ENCODE results near the gene EIF4E2. TPM values are rescaled to one million over a fixed set of nuclear protein-coding genes. Genes with fewer than 3 reads are reported as not detected.

The EIF4E2 gene
- total and polyA plus RNA-seq, 2 donors (not counting 3 experiments of a cell fraction or from before 2014, with no cell fraction given) = 50.0 to 96.5 TPM

GRCh38 chr2:232501331-232501771 lies 49.1 kb upstream of the EIF4E2 start:
- TF ChIP-seq FOS (IDR thresholded peaks at IDR 0.05; ENCODE audit: borderline replicate concordance, insufficient read depth, low read length) (no peak), POLR2AphosphoS5 (IDR thresholded peaks at IDR 0.05; ENCODE audit: insufficient read depth, low read depth, low read length) (no peak), JUN (IDR thresholded peaks at IDR 0.05; ENCODE audit: borderline replicate concordance, insufficient read depth, insufficient read length, low read depth) (no peak), GATA2 (IDR thresholded peaks at IDR 0.05; ENCODE audit: insufficient read depth, insufficient read length, low read depth, low read length) (no peak), POLR2A (IDR thresholded peaks at IDR 0.05; ENCODE audit: low read depth, low read length) (no peak), MYC (IDR thresholded peaks at IDR 0.05; ENCODE audit: low read depth, low read length) (no peak)
- H3K79me2 ChIP-seq (ENCODE audit: control insufficient read depth, insufficient read depth, low read length) = no peaks in the 10 kb centered on the region
- FAIRE-seq (no peak), DNase-seq (ENCODE audit: low read depth, low spot score) (no peak)
- no peaks in the 10 kb centered on the region for H3K4me1 ChIP-seq (ENCODE audit: control insufficient read depth, extremely low read depth, insufficient read depth, low read length)
- dilution Hi-C loops (cut with MboI; ENCODE audit: extremely low pct_ligation_motif_present, low sequenced_read_pairs) (no loop called here), intact Hi-C loops (cut with micrococcal nuclease) (no loop called here)
- no peaks in the 10 kb centered on the region for H4K20me1 ChIP-seq (replicated peaks; ENCODE audit: control insufficient read depth, extremely low read depth, insufficient read depth, low read length)
- no peak overlapping the region for H3K4me2 ChIP-seq (ENCODE audit: insufficient read depth, low read length)
- H3K27me3 ChIP-seq (ENCODE audit: control insufficient read depth in 2 of 2, insufficient read depth in 2 of 2, low read length in 2 of 2) = peaks cover 32 to 33% of the 10 kb centered on the region in 2 experiments
- H2AFZ ChIP-seq (ENCODE audit: low read depth, low read length) = no peak overlapping the region
- H3K9ac ChIP-seq (replicated peaks; ENCODE audit: extremely low read depth, insufficient read depth, low read length) = no peak overlapping the region
- CTCF ChIA-PET = interaction anchor here (1.1 kb wide), 1 partner anchor 601 kb away, joined by 4 read pairs; no protein-coding TSS in a partner anchor
- no peaks in the 10 kb centered on the region for H3K36me3 ChIP-seq (ENCODE audit: control insufficient read depth in 2 of 2, extremely low read depth in 1 of 2, insufficient read depth in 2 of 2, low read length in 2 of 2)
- no peak overlapping the region for H3K4me3 ChIP-seq (replicated peaks in 1 of 3; ENCODE audit: insufficient read depth in 1 of 3, low read depth in 1 of 3, low read length in 3 of 3)
- H3K9me1 ChIP-seq (replicated peaks; ENCODE audit: control insufficient read depth, extremely low read depth, insufficient read depth, low read length) = no peaks in the 10 kb centered on the region
- POLR2A ChIA-PET = no interaction called here
- no peaks in the 10 kb centered on the region for H3K9me3 ChIP-seq (replicated peaks; ENCODE audit: control insufficient read depth, insufficient read depth, low read length)
- BruUV-seq (replicated peaks) = no TSS peak
- no peak overlapping the region for H3K27ac ChIP-seq (ENCODE audit: insufficient read depth, low read depth, low read length)

- no peak overlapping the region for H2AFZ ChIP-seq (ENCODE audit: low read depth, low read length)
- TF ChIP-seq, protein P1, sequence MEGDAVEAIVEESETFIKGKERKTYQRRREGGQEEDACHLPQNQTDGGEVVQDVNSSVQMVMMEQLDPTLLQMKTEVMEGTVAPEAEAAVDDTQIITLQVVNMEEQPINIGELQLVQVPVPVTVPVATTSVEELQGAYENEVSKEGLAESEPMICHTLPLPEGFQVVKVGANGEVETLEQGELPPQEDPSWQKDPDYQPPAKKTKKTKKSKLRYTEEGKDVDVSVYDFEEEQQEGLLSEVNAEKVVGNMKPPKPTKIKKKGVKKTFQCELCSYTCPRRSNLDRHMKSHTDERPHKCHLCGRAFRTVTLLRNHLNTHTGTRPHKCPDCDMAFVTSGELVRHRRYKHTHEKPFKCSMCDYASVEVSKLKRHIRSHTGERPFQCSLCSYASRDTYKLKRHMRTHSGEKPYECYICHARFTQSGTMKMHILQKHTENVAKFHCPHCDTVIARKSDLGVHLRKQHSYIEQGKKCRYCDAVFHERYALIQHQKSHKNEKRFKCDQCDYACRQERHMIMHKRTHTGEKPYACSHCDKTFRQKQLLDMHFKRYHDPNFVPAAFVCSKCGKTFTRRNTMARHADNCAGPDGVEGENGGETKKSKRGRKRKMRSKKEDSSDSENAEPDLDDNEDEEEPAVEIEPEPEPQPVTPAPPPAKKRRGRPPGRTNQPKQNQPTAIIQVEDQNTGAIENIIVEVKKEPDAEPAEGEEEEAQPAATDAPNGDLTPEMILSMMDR (IDR thresholded peaks at IDR 0.05; ENCODE audit: extremely low read depth in 1 of 2, insufficient read depth in 1 of 2, low read depth in 1 of 2, low read length in 2 of 2) = no peak
- TF ChIP-seq MYC (IDR thresholded peaks at IDR 0.05; ENCODE audit: low read depth, low read length) (no peak), GATA2 (IDR thresholded peaks at IDR 0.05; ENCODE audit: insufficient read depth, insufficient read length, low read depth, low read length) (no peak), FOS (IDR thresholded peaks at IDR 0.05; ENCODE audit: borderline replicate concordance, insufficient read depth, low read length) (no peak), EZH2 (IDR thresholded peaks at IDR 0.05; ENCODE audit: borderline replicate concordance, low read depth, low read length, severe bottlenecking) (no peak), JUN (IDR thresholded peaks at IDR 0.05; ENCODE audit: borderline replicate concordance, insufficient read depth, insufficient read length, low read depth) (no peak), POLR2A (IDR thresholded peaks at IDR 0.05; ENCODE audit: low read depth, low read length) (no peak), POLR2AphosphoS5 (IDR thresholded peaks at IDR 0.05; ENCODE audit: insufficient read depth, low read depth, low read length) (no peak)
- TF ChIP-seq, protein P2, sequence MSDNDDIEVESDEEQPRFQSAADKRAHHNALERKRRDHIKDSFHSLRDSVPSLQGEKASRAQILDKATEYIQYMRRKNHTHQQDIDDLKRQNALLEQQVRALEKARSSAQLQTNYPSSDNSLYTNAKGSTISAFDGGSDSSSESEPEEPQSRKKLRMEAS (IDR thresholded peaks at IDR 0.05; ENCODE audit: insufficient read depth, insufficient read length) = no peak
- BruUV-seq (replicated peaks) = no TSS peak
- dilution Hi-C loops (cut with MboI; ENCODE audit: extremely low pct_ligation_motif_present, low sequenced_read_pairs) = no loop called here
- H3K27me3 ChIP-seq (ENCODE audit: control insufficient read depth in 2 of 2, insufficient read depth in 2 of 2, low read length in 2 of 2) = peaks cover 33 to 35% of the 10 kb centered on the region in 2 experiments
- no peak overlapping the region for H3K4me2 ChIP-seq (ENCODE audit: insufficient read depth, low read length)
- no peaks in the 10 kb centered on the region for H3K79me2 ChIP-seq (ENCODE audit: control insufficient read depth, insufficient read depth, low read length)
- no peak overlapping the region for H3K27ac ChIP-seq (ENCODE audit: insufficient read depth, low read depth, low read length)
- intact Hi-C loops (cut with micrococcal nuclease) = no loop called here
- H3K9ac ChIP-seq (replicated peaks; ENCODE audit: extremely low read depth, insufficient read depth, low read length) = no peak overlapping the region
- FAIRE-seq (no peak), DNase-seq (ENCODE audit: low read depth, low spot score) (no peak)
- no peaks in the 10 kb centered on the region for H4K20me1 ChIP-seq (replicated peaks; ENCODE audit: control insufficient read depth, extremely low read depth, insufficient read depth, low read length)
- no peak overlapping the region for H3K4me3 ChIP-seq (replicated peaks in 1 of 3; ENCODE audit: insufficient read depth in 1 of 3, low read depth in 1 of 3, low read length in 3 of 3)
- no peaks in the 10 kb centered on the region for H3K4me1 ChIP-seq (ENCODE audit: control insufficient read depth, extremely low read depth, insufficient read depth, low read length)
- ChIA-PET CTCF (interaction anchor here (1.1 kb wide), 1 partner anchor 601 kb away, joined by 4 read pairs; no protein-coding TSS in a partner anchor), POLR2A (no interaction called here)
- H3K9me3 ChIP-seq (replicated peaks; ENCODE audit: control insufficient read depth, insufficient read depth, low read length) = no peaks in the 10 kb centered on the region
- H3K36me3 ChIP-seq (ENCODE audit: control insufficient read depth in 2 of 2, extremely low read depth in 1 of 2, insufficient read depth in 2 of 2, low read length in 2 of 2) = no peaks in the 10 kb centered on the region
- no peaks in the 10 kb centered on the region for H3K9me1 ChIP-seq (replicated peaks; ENCODE audit: control insufficient read depth, extremely low read depth, insufficient read depth, low read length)
Measured at GRCh38 chr2:232501794-232502390, 48.6 kb upstream of the EIF4E2 start.

All from endothelial cell of umbilical vein (primary cell).